ENCODE results near the gene DNALI1. TPM values are rescaled to one million over a fixed set of nuclear protein-coding genes. Genes with fewer than 3 reads are reported as not detected.

Gene DNALI1
- polyA plus RNA-seq, 1 of the 3 experiments (the other 2 are of a cell fraction): 17.4 TPM

DNA sequence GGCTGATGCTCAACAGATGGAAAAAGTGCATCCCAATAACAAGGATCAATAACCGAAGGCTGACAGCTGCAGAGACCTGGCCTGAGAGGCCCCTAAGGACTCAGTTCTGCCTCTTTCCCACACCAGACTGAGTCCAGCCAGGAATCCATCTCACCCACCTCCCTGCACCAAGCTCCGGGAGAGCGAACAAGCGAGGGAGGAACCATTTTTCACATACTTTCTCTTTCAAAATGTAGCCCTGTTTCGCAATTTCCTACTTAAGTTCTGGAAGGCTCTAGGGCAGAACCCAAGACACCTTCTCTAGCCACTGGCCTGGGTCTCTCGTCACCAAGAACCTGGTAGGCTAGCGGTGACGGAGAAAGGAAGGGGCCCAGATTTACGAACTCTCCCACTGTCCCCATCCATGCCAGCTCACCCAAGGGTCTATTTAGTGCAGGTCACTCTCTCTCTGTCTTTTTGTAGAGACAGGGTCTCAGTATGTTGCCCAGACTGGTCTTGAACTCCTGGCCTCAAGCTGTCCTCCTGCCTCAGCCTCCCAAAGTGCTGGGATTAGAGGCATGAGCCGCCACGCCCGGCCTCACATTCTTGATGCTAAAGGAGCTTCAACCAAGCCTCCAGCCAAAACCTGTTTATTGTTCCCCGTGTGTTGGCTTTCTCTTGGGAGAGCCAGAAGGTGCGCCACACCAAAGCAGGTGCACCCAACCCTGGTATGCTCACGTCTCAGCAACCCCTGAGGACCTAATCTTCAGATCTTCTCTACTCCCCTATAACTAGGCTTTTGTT lies 49.9 kb downstream of the DNALI1 start:
- DNase-seq: no peak
- Histone ChIP-seq H3K27ac (ENCODE audit: low read depth in 2 of 2, low read length in 1 of 2) (no peak overlapping the region), H3K9me2 (no peaks in the 10 kb centered on the region), H3K4me1 (ENCODE audit: control insufficient read depth in 1 of 2, insufficient read depth in 2 of 2, low read depth in 1 of 2, low read length in 1 of 2) (no peaks in the 10 kb centered on the region), H3K9ac (no peak overlapping the region), H2AFZ (ENCODE audit: low read depth) (no peak overlapping the region), H3K27me3 (ENCODE audit: insufficient read depth) (peaks cover 30% of the 10 kb centered on the region), H3K4me3 (ENCODE audit: low read depth in 2 of 2, low read length in 1 of 2) (no peak overlapping the region), H3F3A (replicated peaks; ENCODE audit: insufficient read depth) (no peaks in the 10 kb centered on the region), H3K36me3 (replicated peaks in 1 of 2; ENCODE audit: control insufficient read depth in 1 of 2, insufficient read depth in 2 of 2, low read length in 1 of 2) (no peaks in the 10 kb centered on the region), H3K79me2 (ENCODE audit: insufficient read depth) (no peaks in the 10 kb centered on the region), H3K4me2 (no peak overlapping the region), H3K9me3 (no peaks in the 10 kb centered on the region), H4K20me1 (ENCODE audit: insufficient read depth) (no peaks in the 10 kb centered on the region)
- ChIA-PET POLR2A (no interaction called here), CTCF (interaction anchor here (12.7 kb wide), 1 partner anchor 74 kb away, joined by 358 read pairs; no protein-coding TSS in a partner anchor)
- no peak for TF ChIP-seq EP300 (IDR thresholded peaks at IDR 0.05; ENCODE audit: borderline replicate concordance in 1 of 2, low read depth in 1 of 2, low read length in 1 of 2)
- no peak for TF ChIP-seq CHD2 (IDR thresholded peaks at IDR 0.05; ENCODE audit: low read length, partially characterized antibody)
- no peak for TF ChIP-seq NFIC (IDR thresholded peaks at IDR 0.05; ENCODE audit: borderline replicate concordance)
- TF ChIP-seq REST (IDR thresholded peaks at IDR 0.05; ENCODE audit: low read depth, low read length): no peak
- TF ChIP-seq, protein P1, sequence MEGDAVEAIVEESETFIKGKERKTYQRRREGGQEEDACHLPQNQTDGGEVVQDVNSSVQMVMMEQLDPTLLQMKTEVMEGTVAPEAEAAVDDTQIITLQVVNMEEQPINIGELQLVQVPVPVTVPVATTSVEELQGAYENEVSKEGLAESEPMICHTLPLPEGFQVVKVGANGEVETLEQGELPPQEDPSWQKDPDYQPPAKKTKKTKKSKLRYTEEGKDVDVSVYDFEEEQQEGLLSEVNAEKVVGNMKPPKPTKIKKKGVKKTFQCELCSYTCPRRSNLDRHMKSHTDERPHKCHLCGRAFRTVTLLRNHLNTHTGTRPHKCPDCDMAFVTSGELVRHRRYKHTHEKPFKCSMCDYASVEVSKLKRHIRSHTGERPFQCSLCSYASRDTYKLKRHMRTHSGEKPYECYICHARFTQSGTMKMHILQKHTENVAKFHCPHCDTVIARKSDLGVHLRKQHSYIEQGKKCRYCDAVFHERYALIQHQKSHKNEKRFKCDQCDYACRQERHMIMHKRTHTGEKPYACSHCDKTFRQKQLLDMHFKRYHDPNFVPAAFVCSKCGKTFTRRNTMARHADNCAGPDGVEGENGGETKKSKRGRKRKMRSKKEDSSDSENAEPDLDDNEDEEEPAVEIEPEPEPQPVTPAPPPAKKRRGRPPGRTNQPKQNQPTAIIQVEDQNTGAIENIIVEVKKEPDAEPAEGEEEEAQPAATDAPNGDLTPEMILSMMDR (IDR thresholded peaks at IDR 0.05): no peak
- no peak for TF ChIP-seq FOSL2 (IDR thresholded peaks at IDR 0.05; ENCODE audit: borderline replicate concordance, low read depth)
- 63% methylated on average over 15 of the region's 15 CpGs for WGBS (ENCODE audit: low lambda C conversion rate)

- H3K9me2 ChIP-seq: no peaks in the 10 kb centered on the region
- no peaks in the 10 kb centered on the region for H3K9me3 ChIP-seq
- no peak overlapping the region for H3K9ac ChIP-seq
- no peak overlapping the region for H2AFZ ChIP-seq (ENCODE audit: low read depth)
- H3K4me3 ChIP-seq (ENCODE audit: low read depth in 2 of 2, low read length in 1 of 2): no peak overlapping the region
- H3K4me1 ChIP-seq (ENCODE audit: control insufficient read depth in 1 of 2, insufficient read depth in 2 of 2, low read depth in 1 of 2, low read length in 1 of 2): no peaks in the 10 kb centered on the region
- no peaks in the 10 kb centered on the region for H3K79me2 ChIP-seq (ENCODE audit: insufficient read depth)
- H3K4me2 ChIP-seq: no peak overlapping the region
- 4% methylated on average over 2 of the region's 2 CpGs for WGBS (ENCODE audit: low lambda C conversion rate)
- ChIA-PET POLR2A (no interaction called here), CTCF (interaction anchor here (0.8 to 12.7 kb wide), 3 partner anchors 23 to 72 kb away, joined by 3 to 358 read pairs (median 3); partner anchors contain the start of gene RSPO1)
- H3K27me3 ChIP-seq (ENCODE audit: insufficient read depth): peaks cover 30% of the 10 kb centered on the region
- no peaks in the 10 kb centered on the region for H3F3A ChIP-seq (replicated peaks; ENCODE audit: insufficient read depth)
- H3K27ac ChIP-seq (ENCODE audit: low read depth in 2 of 2, low read length in 1 of 2): no peak overlapping the region
- DNase-seq: no peak
- no peaks in the 10 kb centered on the region for H3K36me3 ChIP-seq (replicated peaks in 1 of 2; ENCODE audit: control insufficient read depth in 1 of 2, insufficient read depth in 2 of 2, low read length in 1 of 2)
- TF ChIP-seq ELF1 (IDR thresholded peaks at IDR 0.05): no peak
- no peak for TF ChIP-seq SIN3A (IDR thresholded peaks at IDR 0.05; ENCODE audit: borderline replicate concordance, low read depth, low read length)
- TF ChIP-seq TAF1 (IDR thresholded peaks at IDR 0.05; ENCODE audit: borderline replicate concordance, low read depth, low read length): no peak
- no peak for TF ChIP-seq RFX5 (IDR thresholded peaks at IDR 0.05; ENCODE audit: low read length)
- no peak for TF ChIP-seq REST (IDR thresholded peaks at IDR 0.05; ENCODE audit: low read depth, low read length)
- TF ChIP-seq NFIC (IDR thresholded peaks at IDR 0.05; ENCODE audit: borderline replicate concordance): no peak
- no peak for TF ChIP-seq YY1 (IDR thresholded peaks at IDR 0.05; ENCODE audit: low read depth)
- TF ChIP-seq USF1 (IDR thresholded peaks at IDR 0.05; ENCODE audit: borderline replicate concordance, low read depth): no peak
- no peak for TF ChIP-seq GABPA (IDR thresholded peaks at IDR 0.05; ENCODE audit: low read depth)
- no peak for TF ChIP-seq JUND (IDR thresholded peaks at IDR 0.05)
- no peaks in the 10 kb centered on the region for H4K20me1 ChIP-seq (ENCODE audit: insufficient read depth)
Measured at GRCh38 chr1:37609002-37609401, 52.3 kb downstream of the DNALI1 start.

Measured in SK-N-SH (cell line).